H1 (cell line): ENCODE results near the gene FGF5. TPM values are rescaled to one million over a fixed set of nuclear protein-coding genes. Genes with fewer than 3 reads are reported as not detected.

ENCODE experiments used
- CTCF ChIA-PET: fragments of 300-600 bp; sonication (Branson Sonifier 250); formaldehyde crosslinking; loops from one replicate; lab custom pipeline; 2021; ENCODE audit not compliant: partially characterized antibody; lab: Charles Lee
- POLR2A ChIA-PET: fragments of 300-600 bp; sonication (Branson Sonifier 250); formaldehyde crosslinking; loops from one replicate; lab custom pipeline; 2021; ENCODE audit warnings: inconsistent platforms; ENCODE audit not compliant: partially characterized antibody; lab: Charles Lee
- DNase-seq, 2 experiments: peaks; one replicate each; pipeline versions ENCODE4 v3.0.0 to v3.0.0-alpha.2; 2010 to 2022; ENCODE audit warnings: low spot score in 2 of 2, low read depth in 1 of 2, mixed read lengths in 1 of 2
- FAIRE-seq: peaks from 2 replicates; lab custom pipeline; 2011; peaks lifted over from hg19 to GRCh38; lab: Jason Lieb, UNC
- H2AFZ ChIP-seq: 2 replicates; pipeline ENCODE4 v1.8.1; 2012; ENCODE audit warnings: low read length, inconsistent platforms
- H2AK5ac ChIP-seq: 2 replicates; pipeline ENCODE4 v1.6.1; 2013; ENCODE audit warnings: low read depth, low read length
- H2BK120ac ChIP-seq: replicated peaks from 2 replicates; pipeline ENCODE3; 2013; ENCODE audit warnings: low read depth, low read length, inconsistent platforms
- H2BK12ac ChIP-seq: 2 replicates; pipeline ENCODE4 v1.6.1; 2013; ENCODE audit warnings: low read depth, low read length
- H2BK15ac ChIP-seq: 2 replicates; pipeline ENCODE4 v1.6.1; 2013; ENCODE audit warnings: low read length
- H2BK20ac ChIP-seq: 2 replicates; pipeline ENCODE4 v1.6.1; 2013; ENCODE audit warnings: low read length
- H2BK5ac ChIP-seq: 2 replicates; pipeline ENCODE4 v1.6.1; 2013; ENCODE audit warnings: low read depth, low read length
- H3K14ac ChIP-seq: 2 replicates; pipeline ENCODE4 v1.6.1; 2013; ENCODE audit warnings: inconsistent platforms; ENCODE audit not compliant: insufficient read length
- H3K18ac ChIP-seq: 2 replicates; pipeline ENCODE4 v1.6.1; 2013; ENCODE audit warnings: low read length; ENCODE audit errors: extremely low read depth
- H3K23ac ChIP-seq: 2 replicates; pipeline ENCODE4 v1.6.1; 2013; ENCODE audit warnings: inconsistent platforms; ENCODE audit not compliant: insufficient read length
- H3K23me2 ChIP-seq: 2 replicates; pipeline ENCODE4 v1.6.1; 2013; ENCODE audit warnings: low read depth, low read length
- H3K27ac ChIP-seq: 2 replicates; pipeline ENCODE4 v1.6.1; 2011; ENCODE audit warnings: low read depth, low read length, inconsistent platforms
- H3K27me3 ChIP-seq, 4 experiments: replicated peaks in 1 of 4; 1 replicate in 1 of 4; 2 replicates in 3 of 4; pipeline versions ENCODE4 v1.6.1 to v1.8.1; 2011 to 2013; ENCODE audit warnings: low read length in 3 of 4, mild to moderate bottlenecking in 3 of 4, inconsistent platforms in 2 of 4, mixed read lengths in 2 of 4, moderate library complexity in 1 of 4; ENCODE audit not compliant: control insufficient read depth in 3 of 4, insufficient read depth in 3 of 4; ENCODE audit errors: extremely low read depth in 1 of 4
- H3K36me3 ChIP-seq, 4 experiments: 2 replicates each; pipeline versions ENCODE4 v1.6.1 to v1.8.1; 2011 to 2013; ENCODE audit warnings: mild to moderate bottlenecking in 4 of 4, low read length in 3 of 4, moderate library complexity in 2 of 4, control low read depth in 1 of 4, inconsistent platforms in 1 of 4; ENCODE audit not compliant: insufficient read depth in 4 of 4, control insufficient read depth in 2 of 4
- H3K4ac ChIP-seq: replicated peaks from 2 replicates; pipeline ENCODE3; 2013; ENCODE audit warnings: low read length, low read depth, mixed read lengths, inconsistent platforms; ENCODE audit not compliant: insufficient read length
- H3K4me1 ChIP-seq, 4 experiments: replicated peaks in 1 of 4; 1 replicate in 1 of 4; 2 replicates in 3 of 4; pipeline versions ENCODE4 v1.6.1 to v1.8.1; 2011 to 2013; ENCODE audit warnings: low read length in 3 of 4, inconsistent platforms in 2 of 4, mixed read lengths in 1 of 4; ENCODE audit not compliant: insufficient read depth in 4 of 4, control insufficient read depth in 3 of 4
- H3K4me2 ChIP-seq, 2 experiments: 2 replicates each; pipeline versions ENCODE4 v1.6.1 to v1.8.1; 2011 to 2013; ENCODE audit warnings: low read depth in 2 of 2, low read length in 2 of 2, control low read depth in 1 of 2, inconsistent platforms in 1 of 2, mild to moderate bottlenecking in 1 of 2; ENCODE audit not compliant: insufficient read depth in 1 of 2
- H3K4me3 ChIP-seq, 4 experiments: fragments of 200-600, 300-600 bp in 1 of 4; sonication (generic), shearing (Covaris generic), sonication (Bioruptor Twin) in 1 of 4; 2 replicates each; pipeline versions ENCODE4 v1.5.1 to v1.8.1; 2011 to 2016; ENCODE audit warnings: low read length in 4 of 4, low read depth in 3 of 4, control low read depth in 2 of 4, inconsistent platforms in 2 of 4, mild to moderate bottlenecking in 2 of 4, mixed read lengths in 1 of 4, moderate library complexity in 1 of 4; ENCODE audit not compliant: insufficient read depth in 2 of 4; ENCODE audit errors: extremely low read depth in 1 of 4
- H3K56ac ChIP-seq: replicated peaks from 2 replicates; pipeline ENCODE3; 2013; ENCODE audit warnings: low read depth, mild to moderate bottlenecking, mixed read lengths, low read length, inconsistent platforms; ENCODE audit not compliant: insufficient read length
- H3K79me1 ChIP-seq: 2 replicates; pipeline ENCODE4 v1.6.1; 2013; ENCODE audit warnings: low read depth, low read length, control low read depth
- H3K79me2 ChIP-seq, 2 experiments: 2 replicates each; pipeline versions ENCODE4 v1.6.1 to v1.8.1; 2012 to 2013; ENCODE audit warnings: low read length in 2 of 2, mild to moderate bottlenecking in 2 of 2, inconsistent platforms in 1 of 2; ENCODE audit not compliant: insufficient read depth in 2 of 2, control insufficient read depth in 1 of 2
- H3K9ac ChIP-seq, 4 experiments: replicated peaks in 1 of 4; 1 replicate in 1 of 4; 2 replicates in 3 of 4; pipeline versions ENCODE4 v1.6.1 to v1.8.1; 2011 to 2013; ENCODE audit warnings: low read depth in 3 of 4, low read length in 3 of 4, control low read depth in 2 of 4, mild to moderate bottlenecking in 2 of 4, moderate library complexity in 2 of 4, inconsistent platforms in 1 of 4; ENCODE audit errors: extremely low read depth in 1 of 4
- H3K9me3 ChIP-seq, 2 experiments: 2 replicates each; pipeline versions ENCODE4 v1.6.1 to v1.8.1; 2012 to 2013; ENCODE audit warnings: mild to moderate bottlenecking in 2 of 2, moderate library complexity in 2 of 2, control low read depth in 1 of 2, inconsistent platforms in 1 of 2, low read depth in 1 of 2, low read length in 1 of 2, mixed read lengths in 1 of 2; ENCODE audit not compliant: insufficient read depth in 2 of 2
- H4K20me1 ChIP-seq, 2 experiments: replicated peaks in 1 of 2; 2 replicates each; pipeline versions ENCODE3 to v1.8.1; 2011 to 2013; ENCODE audit warnings: inconsistent platforms in 2 of 2, low read length in 2 of 2, mild to moderate bottlenecking in 1 of 2; ENCODE audit not compliant: insufficient read depth in 2 of 2, control insufficient read depth in 1 of 2
- H4K5ac ChIP-seq: 2 replicates; pipeline ENCODE4 v1.6.1; 2013; ENCODE audit warnings: low read length, low read depth, mixed read lengths, inconsistent platforms; ENCODE audit not compliant: insufficient read length
- H4K8ac ChIP-seq: 2 replicates; pipeline ENCODE4 v1.8.0; 2013; ENCODE audit warnings: mild to moderate bottlenecking, moderate library complexity, low read length, inconsistent platforms; ENCODE audit not compliant: insufficient read depth; ENCODE audit errors: extremely low read depth
- H4K91ac ChIP-seq: replicated peaks from 2 replicates; pipeline ENCODE3; 2013; ENCODE audit warnings: low read length, mixed read lengths, inconsistent platforms; ENCODE audit not compliant: insufficient read length
- HDAC2 ChIP-seq, 2 experiments: fragments of 300-600 bp in 1 of 2; sonication (generic) in 1 of 2; IDR thresholded peaks; 2 replicates each; pipeline ENCODE4 v1.6.1; 2011 to 2012; ENCODE audit warnings: low read depth in 2 of 2, low read length in 2 of 2, mild to moderate bottlenecking in 2 of 2, moderate library complexity in 2 of 2, borderline replicate concordance in 1 of 2, inconsistent platforms in 1 of 2
- MAFK ChIP-seq: IDR thresholded peaks from 2 replicates; pipeline ENCODE4 v1.6.1; 2012; ENCODE audit warnings: low read depth, mild to moderate bottlenecking, improper control_type of control experiment, low read length
- NRF1 ChIP-seq: IDR thresholded peaks from 2 replicates; pipeline ENCODE4 v1.6.1; 2011; ENCODE audit warnings: mild to moderate bottlenecking, low read depth, low read length, improper control_type of control experiment
- POLR2A ChIP-seq, 2 experiments: IDR thresholded peaks; 1 replicate in 1 of 2; 2 replicates in 1 of 2; pipeline ENCODE4 v1.6.1; 2011; ENCODE audit warnings: low read depth in 2 of 2, low read length in 2 of 2, mild to moderate bottlenecking in 2 of 2; ENCODE audit errors: control extremely low read depth in 1 of 2
- POU5F1 ChIP-seq: IDR thresholded peaks from 2 replicates; pipeline ENCODE4 v1.6.1; 2011; ENCODE audit warnings: low read depth, mild to moderate bottlenecking, low read length, moderate library complexity
- SIRT6 ChIP-seq: IDR thresholded peaks from one replicate; pipeline ENCODE4 v1.7.1; 2012; ENCODE audit warnings: low read length, inconsistent platforms
- TBP ChIP-seq: IDR thresholded peaks from 2 replicates; pipeline ENCODE4 v1.6.1; 2011; ENCODE audit warnings: low read depth, low read length, improper control_type of control experiment
- TCF12 ChIP-seq: IDR thresholded peaks from 2 replicates; pipeline ENCODE4 v1.6.1; 2011; ENCODE audit warnings: low read depth, mild to moderate bottlenecking, low read length
- WGBS, 2 experiments: shearing (Covaris generic) in 1 of 2; methylation state at CpG; one replicate each; pipeline versions ENCODE4 v1.1.6 to v1.1.7; 2013 to 2015; ENCODE audit warnings: low lambda C conversion rate in 2 of 2, mixed read lengths in 2 of 2, inconsistent platforms in 1 of 2, low coverage in 1 of 2, missing lambda C conversion rate in 1 of 2; ENCODE audit not compliant: insufficient replicate concordance in 2 of 2, insufficient coverage in 1 of 2, insufficient read length in 1 of 2; ENCODE audit errors: extremely low coverage in 1 of 2, missing lambda C conversion rate in 1 of 2; 5-methylcytosine and 5-hydroxymethylcytosine counted together
- polyA plus RNA-seq, 7 experiments: library from polyadenylated mRNA; depleted of rRNA in 3 of 7; stranded (reverse) in 5 of 7; unstranded in 2 of 7; fragments of >200 nt in 5 of 7; fragments of 200-250 nt in 2 of 7; gene quantifications; 1 replicate in 5 of 7; 2 replicates in 1 of 7; 4 replicates in 1 of 7; pipeline versions ENCODE4 v1.2.1 to v1.2.3, GENCODE V29; 2011 to 2013; ENCODE audit warnings: missing spikeins in 2 of 7, mixed read lengths in 2 of 7
- total RNA-seq: library from RNA; stranded (reverse); fragmentation: NEBNext Ultra II Directional; extraction: Animal tissue kit (Norgen Biotek cat#: 25700); gene quantifications from 2 replicates; pipeline ENCODE4 v1.2.1, GENCODE V29; 2021
- TF ChIP-seq, protein P1 (sequence below): IDR thresholded peaks from 2 replicates; pipeline ENCODE4 v1.6.1; 2011; ENCODE audit warnings: low read length, improper control_type of control experiment
- TF ChIP-seq, protein P2 (sequence below): IDR thresholded peaks from 2 replicates; pipeline ENCODE4 v1.6.1; 2012; ENCODE audit warnings: inconsistent platforms

Gene FGF5
- total and polyA plus RNA-seq, 2 of the 8 experiments (the other 6 are each of a cell fraction or from before 2014, with no cell fraction given): not detected

DNA sequence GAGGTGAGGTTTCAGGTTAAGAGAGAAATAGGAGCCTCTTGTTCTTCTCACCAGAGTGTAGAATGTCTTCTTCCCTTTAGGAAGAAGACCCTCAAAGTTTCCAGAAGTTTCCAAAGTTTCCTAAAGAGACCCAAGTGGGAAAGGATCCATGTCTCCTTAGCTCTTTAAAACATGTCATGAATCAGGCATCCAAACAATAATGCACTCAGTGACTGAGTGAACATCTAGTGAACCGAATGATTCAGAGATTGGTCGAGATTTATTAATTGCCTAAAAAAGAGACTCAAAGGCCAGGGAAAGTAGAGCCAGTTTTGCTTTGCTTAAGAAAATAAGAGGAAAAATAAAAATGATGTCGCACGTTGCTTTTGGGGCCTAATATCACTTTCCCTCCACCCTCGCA lies 29.4 kb downstream of the FGF5 start:
- TF ChIP-seq, protein P1, sequence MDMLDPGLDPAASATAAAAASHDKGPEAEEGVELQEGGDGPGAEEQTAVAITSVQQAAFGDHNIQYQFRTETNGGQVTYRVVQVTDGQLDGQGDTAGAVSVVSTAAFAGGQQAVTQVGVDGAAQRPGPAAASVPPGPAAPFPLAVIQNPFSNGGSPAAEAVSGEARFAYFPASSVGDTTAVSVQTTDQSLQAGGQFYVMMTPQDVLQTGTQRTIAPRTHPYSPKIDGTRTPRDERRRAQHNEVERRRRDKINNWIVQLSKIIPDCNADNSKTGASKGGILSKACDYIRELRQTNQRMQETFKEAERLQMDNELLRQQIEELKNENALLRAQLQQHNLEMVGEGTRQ: no peak
- TF ChIP-seq SIRT6 (no peak), POU5F1 (no peak), TCF12 (no peak), POLR2A (IDR thresholded peaks at IDR 0.05; ENCODE audit: control extremely low read depth in 1 of 2, low read depth in 2 of 2, low read length in 2 of 2) (no peak), NRF1 (no peak), TBP (no peak), HDAC2 (IDR thresholded peaks at IDR 0.05; ENCODE audit: borderline replicate concordance in 1 of 2, low read depth in 2 of 2, low read length in 2 of 2) (no peak), MAFK (no peak)
- TF ChIP-seq, protein P2, sequence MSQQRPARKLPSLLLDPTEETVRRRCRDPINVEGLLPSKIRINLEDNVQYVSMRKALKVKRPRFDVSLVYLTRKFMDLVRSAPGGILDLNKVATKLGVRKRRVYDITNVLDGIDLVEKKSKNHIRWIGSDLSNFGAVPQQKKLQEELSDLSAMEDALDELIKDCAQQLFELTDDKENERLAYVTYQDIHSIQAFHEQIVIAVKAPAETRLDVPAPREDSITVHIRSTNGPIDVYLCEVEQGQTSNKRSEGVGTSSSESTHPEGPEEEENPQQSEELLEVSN: no peak
- Histone ChIP-seq H4K8ac (no peak overlapping the region), H2BK5ac (no peak overlapping the region), H3K4me2 (no peak overlapping the region), H3K79me1 (no peaks in the 10 kb centered on the region), H3K18ac (no peak overlapping the region), H3K27ac (no peak overlapping the region), H4K20me1 (no peaks in the 10 kb centered on the region), H3K79me2 (no peaks in the 10 kb centered on the region), H3K4me1 (no peaks in the 10 kb centered on the region), H3K4me3 (no peak overlapping the region), H3K36me3 (no peaks in the 10 kb centered on the region), H2AFZ (no peak overlapping the region), H4K5ac (no peak overlapping the region), H3K27me3 (no peaks in the 10 kb centered on the region), H3K14ac (no peak overlapping the region), H3K9ac (no peak overlapping the region), H2BK12ac (no peak overlapping the region), H3K4ac (no peak overlapping the region), H3K23ac (no peak overlapping the region), H2BK20ac (no peak overlapping the region), H2BK120ac (no peak overlapping the region), H3K56ac (no peak overlapping the region), H2AK5ac (no peak overlapping the region), H3K9me3 (no peaks in the 10 kb centered on the region), H2BK15ac (no peak overlapping the region), H4K91ac (no peak overlapping the region), H3K23me2 (no peaks in the 10 kb centered on the region)
- 92% methylated on average over 5 of the region's 5 CpGs; no CpG with 5 or more reads in 1 of the 2 experiments for WGBS, 2 experiments
- CTCF ChIA-PET: no interaction called here
- FAIRE-seq: no peak
- POLR2A ChIA-PET: no interaction called here
- no peak for DNase-seq
